ENCODE data around the gene CIT. TPM values are rescaled to one million over a fixed set of nuclear protein-coding genes. Genes with fewer than 3 reads are reported as not detected.

Gene CIT
- total RNA-seq, 1 donor from 2014 or later, result 53.5 TPM

- Mint-ChIP-seq H3K4me1 (ENCODE audit: low read depth) (no peaks in the 10 kb centered on the region), H3K4me3 (ENCODE audit: low read depth) (no peak overlapping the region), H3K27ac (no peak overlapping the region), H3K9me3 (no peaks in the 10 kb centered on the region), H3K36me3 (ENCODE audit: low read depth) (peaks cover 14% of the 10 kb centered on the region), H3K27me3 (ENCODE audit: low read depth) (no peaks in the 10 kb centered on the region)
- intact Hi-C loops (cut with micrococcal nuclease), result no loop called here
- DNase-seq (ENCODE audit: low spot score), result no peak
These were observed 182.1 kb downstream of the CIT start for GRCh38 chr12:119695034-119695433.

- no peak overlapping the region for H3K4me3 Mint-ChIP-seq (ENCODE audit: low read depth)
- H3K27ac Mint-ChIP-seq, result no peak overlapping the region
- peaks cover 14% of the 10 kb centered on the region for H3K36me3 Mint-ChIP-seq (ENCODE audit: low read depth)
- DNase-seq (ENCODE audit: low spot score), result no peak
- intact Hi-C loops (cut with micrococcal nuclease), result no loop called here
- no peaks in the 10 kb centered on the region for H3K4me1 Mint-ChIP-seq (ENCODE audit: low read depth)
- no peaks in the 10 kb centered on the region for H3K9me3 Mint-ChIP-seq
- no peaks in the 10 kb centered on the region for H3K27me3 Mint-ChIP-seq (ENCODE audit: low read depth)
These were observed 183.0 kb downstream of the CIT start for GRCh38 chr12:119694111-119694510.

- no peak for DNase-seq (ENCODE audit: low spot score)
- Mint-ChIP-seq H3K9me3 (no peaks in the 10 kb centered on the region), H3K36me3 (ENCODE audit: low read depth) (peaks cover 17% of the 10 kb centered on the region), H3K27ac (no peak overlapping the region), H3K4me3 (ENCODE audit: low read depth) (no peak overlapping the region), H3K27me3 (ENCODE audit: low read depth) (no peaks in the 10 kb centered on the region), H3K4me1 (ENCODE audit: low read depth) (no peaks in the 10 kb centered on the region)
- intact Hi-C loops (cut with micrococcal nuclease), result no loop called here
These were observed 183.6 kb downstream of the CIT start for GRCh38 chr12:119693511-119693910.

GRCh38 chr12:119692997-119693396 lies 184.1 kb downstream of the CIT start:
- H3K27me3 Mint-ChIP-seq (ENCODE audit: low read depth), result no peaks in the 10 kb centered on the region
- H3K36me3 Mint-ChIP-seq (ENCODE audit: low read depth), result peaks cover 18% of the 10 kb centered on the region
- no peak overlapping the region for H3K27ac Mint-ChIP-seq
- no peaks in the 10 kb centered on the region for H3K9me3 Mint-ChIP-seq
- H3K4me1 Mint-ChIP-seq (ENCODE audit: low read depth), result no peaks in the 10 kb centered on the region
- intact Hi-C loops (cut with micrococcal nuclease), result no loop called here
- DNase-seq (ENCODE audit: low spot score), result no peak
- no peak overlapping the region for H3K4me3 Mint-ChIP-seq (ENCODE audit: low read depth)

- no peak overlapping the region for H3K27ac Mint-ChIP-seq
- H3K4me1 Mint-ChIP-seq (ENCODE audit: low read depth), result no peaks in the 10 kb centered on the region
- DNase-seq (ENCODE audit: low spot score), result no peak
- H3K9me3 Mint-ChIP-seq, result no peaks in the 10 kb centered on the region
- peaks cover 19% of the 10 kb centered on the region for H3K36me3 Mint-ChIP-seq (ENCODE audit: low read depth)
- intact Hi-C loops (cut with micrococcal nuclease), result no loop called here
- H3K27me3 Mint-ChIP-seq (ENCODE audit: low read depth), result no peaks in the 10 kb centered on the region
- no peak overlapping the region for H3K4me3 Mint-ChIP-seq (ENCODE audit: low read depth)
These were observed 184.7 kb downstream of the CIT start for GRCh38 chr12:119692410-119692809.

GRCh38 chr12:119691202-119691810 lies 185.8 kb downstream of the CIT start:
- no peaks in the 10 kb centered on the region for H3K4me1 Mint-ChIP-seq (ENCODE audit: low read depth)
- no peak for DNase-seq (ENCODE audit: low spot score)
- H3K27me3 Mint-ChIP-seq (ENCODE audit: low read depth), result no peaks in the 10 kb centered on the region
- peaks cover 22% of the 10 kb centered on the region for H3K36me3 Mint-ChIP-seq (ENCODE audit: low read depth)
- no peaks in the 10 kb centered on the region for H3K9me3 Mint-ChIP-seq
- intact Hi-C loops (cut with micrococcal nuclease), result no loop called here
- no peak overlapping the region for H3K27ac Mint-ChIP-seq
- H3K4me3 Mint-ChIP-seq (ENCODE audit: low read depth), result no peak overlapping the region

- intact Hi-C loops (cut with micrococcal nuclease), result no loop called here
- no peaks in the 10 kb centered on the region for H3K27me3 Mint-ChIP-seq (ENCODE audit: low read depth)
- H3K9me3 Mint-ChIP-seq, result no peaks in the 10 kb centered on the region
- H3K4me3 Mint-ChIP-seq (ENCODE audit: low read depth), result no peak overlapping the region
- no peaks in the 10 kb centered on the region for H3K4me1 Mint-ChIP-seq (ENCODE audit: low read depth)
- DNase-seq (ENCODE audit: low spot score), result no peak
- H3K27ac Mint-ChIP-seq, result no peak overlapping the region
- H3K36me3 Mint-ChIP-seq (ENCODE audit: low read depth), result peaks cover 31% of the 10 kb centered on the region
These were observed 187.1 kb downstream of the CIT start for GRCh38 chr12:119689935-119690500.

- H3K36me3 Mint-ChIP-seq (ENCODE audit: low read depth), result peaks cover 37% of the 10 kb centered on the region
- no peak overlapping the region for H3K27ac Mint-ChIP-seq
- intact Hi-C loops (cut with micrococcal nuclease), result no loop called here
- no peaks in the 10 kb centered on the region for H3K27me3 Mint-ChIP-seq (ENCODE audit: low read depth)
- H3K4me1 Mint-ChIP-seq (ENCODE audit: low read depth), result peaks cover 7% of the 10 kb centered on the region
- no peak for DNase-seq (ENCODE audit: low spot score)
- no peak overlapping the region for H3K4me3 Mint-ChIP-seq (ENCODE audit: low read depth)
- H3K9me3 Mint-ChIP-seq, result no peaks in the 10 kb centered on the region
These were observed 189.2 kb downstream of the CIT start for GRCh38 chr12:119687879-119688278.

- no peak overlapping the region for H3K27ac Mint-ChIP-seq
- H3K4me3 Mint-ChIP-seq (ENCODE audit: low read depth), result no peak overlapping the region
- no peaks in the 10 kb centered on the region for H3K27me3 Mint-ChIP-seq (ENCODE audit: low read depth)
- peaks cover 41% of the 10 kb centered on the region for H3K36me3 Mint-ChIP-seq (ENCODE audit: low read depth)
- no peak for DNase-seq (ENCODE audit: low spot score)
- H3K4me1 Mint-ChIP-seq (ENCODE audit: low read depth), result peaks cover 11% of the 10 kb centered on the region
- H3K9me3 Mint-ChIP-seq, result no peaks in the 10 kb centered on the region
- intact Hi-C loops (cut with micrococcal nuclease), result no loop called here
These were observed 189.7 kb downstream of the CIT start for GRCh38 chr12:119687406-119687805.

GRCh38 chr12:119686776-119687175 lies 190.3 kb downstream of the CIT start:
- intact Hi-C loops (cut with micrococcal nuclease), result no loop called here
- Mint-ChIP-seq H3K36me3 (ENCODE audit: low read depth) (peaks cover 47% of the 10 kb centered on the region), H3K9me3 (no peaks in the 10 kb centered on the region), H3K4me3 (ENCODE audit: low read depth) (no peak overlapping the region), H3K27ac (no peak overlapping the region), H3K4me1 (ENCODE audit: low read depth) (peaks cover 18% of the 10 kb centered on the region), H3K27me3 (ENCODE audit: low read depth) (no peaks in the 10 kb centered on the region)
- no peak for DNase-seq (ENCODE audit: low spot score)

GRCh38 chr12:119686355-119686754 lies 190.8 kb downstream of the CIT start:
- intact Hi-C loops (cut with micrococcal nuclease), result no loop called here
- peaks cover 50% of the 10 kb centered on the region for H3K36me3 Mint-ChIP-seq (ENCODE audit: low read depth)
- no peaks in the 10 kb centered on the region for H3K27me3 Mint-ChIP-seq (ENCODE audit: low read depth)
- H3K4me3 Mint-ChIP-seq (ENCODE audit: low read depth), result no peak overlapping the region
- peaks cover 18% of the 10 kb centered on the region for H3K4me1 Mint-ChIP-seq (ENCODE audit: low read depth)
- no peak overlapping the region for H3K27ac Mint-ChIP-seq
- no peak for DNase-seq (ENCODE audit: low spot score)
- no peaks in the 10 kb centered on the region for H3K9me3 Mint-ChIP-seq

- Mint-ChIP-seq H3K4me1 (ENCODE audit: low read depth) (peaks cover 18% of the 10 kb centered on the region), H3K9me3 (no peaks in the 10 kb centered on the region), H3K4me3 (ENCODE audit: low read depth) (no peak overlapping the region), H3K27me3 (ENCODE audit: low read depth) (no peaks in the 10 kb centered on the region), H3K27ac (no peak overlapping the region), H3K36me3 (ENCODE audit: low read depth) (peaks cover 59% of the 10 kb centered on the region)
- intact Hi-C loops (cut with micrococcal nuclease), result no loop called here
- DNase-seq (ENCODE audit: low spot score), result no peak
These were observed 191.7 kb downstream of the CIT start for GRCh38 chr12:119685375-119685774.

- no peaks in the 10 kb centered on the region for H3K9me3 Mint-ChIP-seq
- intact Hi-C loops (cut with micrococcal nuclease), result loop anchor here (5.0 kb wide), 1 partner anchor 217 kb away; no protein-coding TSS in a partner anchor
- no peak overlapping the region for H3K4me3 Mint-ChIP-seq (ENCODE audit: low read depth)
- peaks cover 64% of the 10 kb centered on the region for H3K36me3 Mint-ChIP-seq (ENCODE audit: low read depth)
- no peak overlapping the region for H3K27ac Mint-ChIP-seq
- no peak for DNase-seq (ENCODE audit: low spot score)
- peaks cover 18% of the 10 kb centered on the region for H3K4me1 Mint-ChIP-seq (ENCODE audit: low read depth)
- H3K27me3 Mint-ChIP-seq (ENCODE audit: low read depth), result no peaks in the 10 kb centered on the region
These were observed 192.3 kb downstream of the CIT start for GRCh38 chr12:119684711-119685369.
